Tibial nerve (tissue), 4 donors: Measurements from ENCODE around the gene CTLA4. TPM values are rescaled to one million over a fixed set of nuclear protein-coding genes. Genes with fewer than 3 reads are reported as not detected.

ENCODE experiments used
- DNase-seq, 2 donors: peaks; one replicate each; pipeline ENCODE4 v3.0.0-alpha.2; 2019; ENCODE audit warnings: low spot score in 2 of 2
- H3K27ac ChIP-seq, 4 donors: fragments of 200-600 bp; sonication (generic) in 3 of 4; one replicate each; pipeline ENCODE4 v1.5.1; 2017 to 2019; ENCODE audit warnings: mild to moderate bottlenecking in 1 of 4
- H3K27me3 ChIP-seq, 2 donors: fragments of 200-600 bp; sonication (generic) in 1 of 2; one replicate each; pipeline versions ENCODE4 v1.5.1 to v1.6.0; 2017 to 2019
- H3K36me3 ChIP-seq, 3 donors: fragments of 200-600 bp; sonication (generic); one replicate each; pipeline ENCODE4 v1.5.1; 2018 to 2019
- H3K4me1 ChIP-seq, 4 donors: fragments of 200-600 bp; sonication (generic) in 3 of 4; one replicate each; pipeline ENCODE4 v1.5.1; 2017 to 2019
- H3K4me3 ChIP-seq, 4 donors: fragments of 200-600 bp; sonication (generic) in 3 of 4; one replicate each; pipeline ENCODE4 v1.5.1; 2017 to 2019; ENCODE audit warnings: mild to moderate bottlenecking in 1 of 4, moderate library complexity in 1 of 4
- H3K9me3 ChIP-seq, 4 donors: fragments of 200-600 bp; sonication (generic) in 3 of 4; one replicate each; pipeline ENCODE4 v1.5.1; 2017 to 2019
- CTCF ChIP-seq, 5 experiments: fragments of 200-600 bp in 3 of 5; fragments of 450-650 bp in 2 of 5; sonication (generic) in 3 of 5; IDR thresholded peaks; one replicate each; pipeline ENCODE4 v1.5.1; 2016 to 2019; ENCODE audit warnings: antibody characterized with exemption in 5 of 5, mild to moderate bottlenecking in 3 of 5, moderate library complexity in 2 of 5
- EP300 ChIP-seq, 2 donors: sonication (generic); formaldehyde crosslinking; IDR thresholded peaks; one replicate each; pipeline ENCODE4 v1.6.1; 2017; ENCODE audit warnings: antibody characterized with exemption in 2 of 2, mild to moderate bottlenecking in 1 of 2
- POLR2A ChIP-seq, 2 donors: fragments of 450-650 bp; IDR thresholded peaks; one replicate each; pipeline ENCODE4 v1.6.1; 2017; ENCODE audit warnings: antibody characterized with exemption in 2 of 2, mild to moderate bottlenecking in 2 of 2, moderate library complexity in 2 of 2
- WGBS, 2 donors: methylation state at CpG; one replicate each; pipeline ENCODE4 v1.1.5; 2018; 5-methylcytosine and 5-hydroxymethylcytosine counted together
- total RNA-seq, 4 donors: library from RNA; depleted of rRNA; stranded (reverse); fragments of >200 nt; gene quantifications; one replicate each; pipeline ENCODE4 v1.1.0, GENCODE V29; 2016

CTLA4 gene
- total RNA-seq, 4 donors from 2014 or later, result not detected

GRCh38 chr2:203855274-203855673 lies 12.3 kb upstream of the CTLA4 start:
- no peaks in the 10 kb centered on the region for H3K4me1 ChIP-seq
- no peaks in the 10 kb centered on the region for H3K27me3 ChIP-seq
- H3K27ac ChIP-seq, result no peak overlapping the region
- H3K9me3 ChIP-seq, result no peaks in the 10 kb centered on the region
- H3K4me3 ChIP-seq, result no peak overlapping the region
- H3K36me3 ChIP-seq, result no peaks in the 10 kb centered on the region
- DNase-seq, result no peak
- TF ChIP-seq POLR2A (IDR thresholded peaks at IDR 0.05), result no peak
- no peak for TF ChIP-seq EP300 (IDR thresholded peaks at IDR 0.05)
- no peak for TF ChIP-seq CTCF (IDR thresholded peaks at IDR 0.05)

- 63 to 69% methylated on average over 2 of the region's 2 CpGs for WGBS, 2 donors
- no peak overlapping the region for H3K4me3 ChIP-seq
- no peaks in the 10 kb centered on the region for H3K4me1 ChIP-seq
- H3K9me3 ChIP-seq, result no peaks in the 10 kb centered on the region
- TF ChIP-seq POLR2A (IDR thresholded peaks at IDR 0.05) (no peak), EP300 (IDR thresholded peaks at IDR 0.05) (peak; percentile 55), CTCF (IDR thresholded peaks at IDR 0.05) (no peak)
- no peaks in the 10 kb centered on the region for H3K36me3 ChIP-seq
- peak overlapping the region in 2 of 4 donors; percentile 10 to 22 for H3K27ac ChIP-seq
- H3K27me3 ChIP-seq, result no peaks in the 10 kb centered on the region
- DNase-seq, result no peak
Measured at GRCh38 chr2:203857656-203858055, 9.9 kb upstream of the CTLA4 start.

- 97 to 98% methylated on average over 2 of the region's 2 CpGs for WGBS, 2 donors
- no peaks in the 10 kb centered on the region for H3K27me3 ChIP-seq
- H3K4me1 ChIP-seq, result no peaks in the 10 kb centered on the region
Measured at GRCh38 chr2:203858176-203858575, 9.4 kb upstream of the CTLA4 start.

GRCh38 chr2:203859030-203859789 lies 8.4 kb upstream of the CTLA4 start:
- Histone ChIP-seq H3K4me1 (no peaks in the 10 kb centered on the region), H3K27me3 (no peaks in the 10 kb centered on the region), H3K9me3 (peaks cover 0 to 3% (median 0%) of the 10 kb centered on the region in 4 donors), H3K36me3 (no peaks in the 10 kb centered on the region), H3K27ac (no peak overlapping the region), H3K4me3 (no peak overlapping the region)
- WGBS, 2 donors, result 74 to 76% methylated on average over 3 of the region's 3 CpGs
- TF ChIP-seq POLR2A (IDR thresholded peaks at IDR 0.05) (no peak), EP300 (IDR thresholded peaks at IDR 0.05) (no peak), CTCF (IDR thresholded peaks at IDR 0.05) (no peak)
- no peak for DNase-seq

More at GRCh38 chr2:203858176-203858575, 9.4 kb upstream of the CTLA4 start:
- H3K36me3 ChIP-seq, result no peaks in the 10 kb centered on the region
- DNase-seq, result no peak
- no peak for TF ChIP-seq EP300 (IDR thresholded peaks at IDR 0.05)
- TF ChIP-seq CTCF (IDR thresholded peaks at IDR 0.05), result no peak
- no peak for TF ChIP-seq POLR2A (IDR thresholded peaks at IDR 0.05)
- peak overlapping the region in 2 of 4 donors; percentile 10 to 22 for H3K27ac ChIP-seq
- no peaks in the 10 kb centered on the region for H3K9me3 ChIP-seq
- H3K4me3 ChIP-seq, result no peak overlapping the region

- DNase-seq, result no peak
- no peaks in the 10 kb centered on the region for H3K36me3 ChIP-seq
- H3K27ac ChIP-seq, result no peak overlapping the region
- H3K27me3 ChIP-seq, result no peaks in the 10 kb centered on the region
- no peak overlapping the region for H3K4me3 ChIP-seq
- no peak for TF ChIP-seq POLR2A (IDR thresholded peaks at IDR 0.05)
- TF ChIP-seq CTCF (IDR thresholded peaks at IDR 0.05), result no peak
- TF ChIP-seq EP300 (IDR thresholded peaks at IDR 0.05), result no peak
- 72 to 77% methylated on average over 4 of the region's 4 CpGs for WGBS, 2 donors
- H3K4me1 ChIP-seq, result no peaks in the 10 kb centered on the region
- H3K9me3 ChIP-seq, result peaks cover 0 to 3% (median 0%) of the 10 kb centered on the region in 4 donors
Measured at GRCh38 chr2:203861197-203861596, 6.4 kb upstream of the CTLA4 start.
